DOHH2 (cell line): ENCODE measurements around the gene MORC1.

Experiments used
- EZH2phosphoT487 ChIP-seq: fragments of 200-600 bp; sonication (generic); IDR thresholded peaks from 2 replicates; pipeline ENCODE4 v1.6.1; 2017; ENCODE audit warnings: borderline replicate concordance, mild to moderate bottlenecking, antibody characterized with exemption, low read length, moderate library complexity, mixed read lengths
- TF ChIP-seq, protein P1 (sequence below): fragments of 200-600 bp; sonication (generic); IDR thresholded peaks from one replicate; pipeline ENCODE4 v1.5.1; 2014; ENCODE audit warnings: antibody characterized with exemption, mild to moderate bottlenecking, low read depth, low read length; ENCODE audit not compliant: poor library complexity, severe bottlenecking

DNA sequence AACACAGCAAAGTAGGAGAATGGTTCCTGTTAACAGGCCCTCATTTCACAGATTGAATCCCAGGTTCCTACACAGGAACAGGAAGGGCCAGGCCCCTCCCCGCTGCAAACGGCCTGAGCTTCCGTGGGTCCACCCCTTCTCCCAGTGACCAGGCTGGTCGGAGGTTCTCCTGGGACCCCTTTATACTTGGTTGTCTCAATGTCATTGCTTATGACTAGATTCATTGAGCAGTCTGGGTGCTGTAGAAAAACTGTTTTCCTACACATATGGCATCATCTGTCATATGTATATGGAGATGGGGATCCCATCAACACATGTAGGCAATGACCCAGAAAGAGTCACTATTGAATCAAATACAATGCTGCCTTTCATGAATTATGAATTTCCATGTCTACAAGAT lies 22.4 kb upstream of the MORC1 start:
- TF ChIP-seq, protein P1, sequence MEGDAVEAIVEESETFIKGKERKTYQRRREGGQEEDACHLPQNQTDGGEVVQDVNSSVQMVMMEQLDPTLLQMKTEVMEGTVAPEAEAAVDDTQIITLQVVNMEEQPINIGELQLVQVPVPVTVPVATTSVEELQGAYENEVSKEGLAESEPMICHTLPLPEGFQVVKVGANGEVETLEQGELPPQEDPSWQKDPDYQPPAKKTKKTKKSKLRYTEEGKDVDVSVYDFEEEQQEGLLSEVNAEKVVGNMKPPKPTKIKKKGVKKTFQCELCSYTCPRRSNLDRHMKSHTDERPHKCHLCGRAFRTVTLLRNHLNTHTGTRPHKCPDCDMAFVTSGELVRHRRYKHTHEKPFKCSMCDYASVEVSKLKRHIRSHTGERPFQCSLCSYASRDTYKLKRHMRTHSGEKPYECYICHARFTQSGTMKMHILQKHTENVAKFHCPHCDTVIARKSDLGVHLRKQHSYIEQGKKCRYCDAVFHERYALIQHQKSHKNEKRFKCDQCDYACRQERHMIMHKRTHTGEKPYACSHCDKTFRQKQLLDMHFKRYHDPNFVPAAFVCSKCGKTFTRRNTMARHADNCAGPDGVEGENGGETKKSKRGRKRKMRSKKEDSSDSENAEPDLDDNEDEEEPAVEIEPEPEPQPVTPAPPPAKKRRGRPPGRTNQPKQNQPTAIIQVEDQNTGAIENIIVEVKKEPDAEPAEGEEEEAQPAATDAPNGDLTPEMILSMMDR = no peak
- TF ChIP-seq EZH2phosphoT487 = no peak
